ENCODE data around the gene XRCC4. TPM values are rescaled to one million over a fixed set of nuclear protein-coding genes. Genes with fewer than 3 reads are reported as not detected.

XRCC4 gene
- total RNA-seq, 4 donors from 2014 or later, result 1.8 to 3.5 (median 2.6) TPM

- Histone ChIP-seq H3K27ac (no peak overlapping the region), H3K27me3 (no peaks in the 10 kb centered on the region), H3K4me1 (no peaks in the 10 kb centered on the region), H3K9me3 (no peaks in the 10 kb centered on the region), H3K36me3 (no peaks in the 10 kb centered on the region), H3K4me3 (no peak overlapping the region)
- intact Hi-C loops (cut with DNase I; ENCODE audit: low total_unique reads), result no loop called here
- no peak for TF ChIP-seq POLR2A (IDR thresholded peaks at IDR 0.05)
- TF ChIP-seq CTCF (IDR thresholded peaks at IDR 0.05 in 4 of 5, conservative IDR thresholded peaks at IDR 0.05 in 1 of 5), result no peak
- in situ Hi-C loops (cut with MboI; ENCODE audit: low sequenced_read_pairs in 4 of 4), result no loop called here
- DNase-seq, result no peak
- ATAC-seq, result no peak
These were observed 287.3 kb downstream of the XRCC4 start for GRCh38 chr5:83364312-83365299.

DNA sequence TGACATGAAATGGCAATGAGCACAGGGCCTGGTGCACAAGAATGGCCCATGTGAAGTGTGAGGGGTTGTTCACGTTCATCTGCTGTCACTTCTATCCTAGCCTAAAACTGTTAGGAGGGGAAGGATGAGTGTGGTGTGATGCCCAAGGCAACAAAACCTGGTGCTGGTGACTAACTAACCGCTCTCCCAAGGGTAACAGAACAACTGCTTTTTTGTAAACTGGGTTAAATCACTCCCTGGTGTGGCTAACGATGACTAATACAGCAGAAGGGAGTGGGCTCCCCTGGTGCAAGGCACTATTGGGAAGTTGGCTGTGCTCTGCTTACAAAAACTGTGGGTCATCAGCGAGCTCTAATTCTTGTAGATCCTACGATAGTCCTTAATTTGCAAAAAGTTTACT lies 291.0 kb downstream of the XRCC4 start:
- peak; percentile 53 to 62 for ATAC-seq
- DNase-seq, result peak in 1 of 2 donors; percentile 27
- in situ Hi-C loops (cut with MboI; ENCODE audit: low sequenced_read_pairs in 4 of 4), result no loop called here

GRCh38 chr5:83368835-83369234 lies 291.5 kb downstream of the XRCC4 start:
- intact Hi-C loops (cut with DNase I; ENCODE audit: low total_unique reads) (no loop called here), in situ Hi-C loops (cut with MboI; ENCODE audit: low sequenced_read_pairs in 4 of 4) (no loop called here)
- H3K27ac ChIP-seq, result no peak overlapping the region
- H3K36me3 ChIP-seq, result no peaks in the 10 kb centered on the region
- H3K27me3 ChIP-seq, result no peaks in the 10 kb centered on the region
- H3K4me3 ChIP-seq, result no peak overlapping the region
- ATAC-seq, result peak in 1 of 2 donors; percentile 33
- DNase-seq, result no peak
- H3K4me1 ChIP-seq, result no peaks in the 10 kb centered on the region
- H3K9me3 ChIP-seq, result no peaks in the 10 kb centered on the region
- TF ChIP-seq CTCF (IDR thresholded peaks at IDR 0.05 in 4 of 5, conservative IDR thresholded peaks at IDR 0.05 in 1 of 5) (no peak), POLR2A (IDR thresholded peaks at IDR 0.05) (no peak)

More for the DNA sequence above, 291.0 kb downstream of the XRCC4 start:
- Histone ChIP-seq H3K4me1 (no peaks in the 10 kb centered on the region), H3K4me3 (no peak overlapping the region), H3K9me3 (no peaks in the 10 kb centered on the region), H3K27me3 (no peaks in the 10 kb centered on the region), H3K36me3 (no peaks in the 10 kb centered on the region), H3K27ac (no peak overlapping the region)
- TF ChIP-seq POLR2A (IDR thresholded peaks at IDR 0.05) (no peak), CTCF (IDR thresholded peaks at IDR 0.05 in 4 of 5, conservative IDR thresholded peaks at IDR 0.05 in 1 of 5) (no peak)
- intact Hi-C loops (cut with DNase I; ENCODE audit: low total_unique reads), result no loop called here

- in situ Hi-C loops (cut with MboI; ENCODE audit: low sequenced_read_pairs in 4 of 4) (no loop called here), intact Hi-C loops (cut with DNase I; ENCODE audit: low total_unique reads) (no loop called here)
- ATAC-seq (no peak), DNase-seq (no peak)
- Histone ChIP-seq H3K4me1 (no peaks in the 10 kb centered on the region), H3K27me3 (no peaks in the 10 kb centered on the region), H3K9me3 (no peaks in the 10 kb centered on the region), H3K4me3 (no peak overlapping the region), H3K36me3 (no peaks in the 10 kb centered on the region), H3K27ac (no peak overlapping the region)
- no peak for TF ChIP-seq CTCF (IDR thresholded peaks at IDR 0.05 in 4 of 5, conservative IDR thresholded peaks at IDR 0.05 in 1 of 5)
- no peak for TF ChIP-seq POLR2A (IDR thresholded peaks at IDR 0.05)
These were observed 293.6 kb downstream of the XRCC4 start for GRCh38 chr5:83370957-83371356.

All from gastrocnemius medialis (tissue), 4 donors.